Large intestine (tissue), 12 donors: ENCODE results near the gene CHAC1. TPM values are rescaled to one million over a fixed set of nuclear protein-coding genes. Genes with fewer than 3 reads are reported as not detected.

Experiments
- DNase-seq, 2 donors: peaks; one replicate each; pipeline versions ENCODE4 v3.0.0 to v3.0.0-alpha.2; 2013
- H3K27ac ChIP-seq: one replicate; pipeline ENCODE4 v1.5.1; 2013; ENCODE audit warnings: low read length
- H3K27me3 ChIP-seq: 2 replicates; pipeline ENCODE4 v1.6.1; 2013; ENCODE audit warnings: low read length; ENCODE audit not compliant: control insufficient read depth, insufficient read depth
- H3K36me3 ChIP-seq: 2 replicates; pipeline ENCODE4 v1.6.1; 2013; ENCODE audit warnings: low read length; ENCODE audit not compliant: control insufficient read depth, insufficient read depth
- H3K4me1 ChIP-seq: one replicate; pipeline ENCODE4 v1.6.1; 2013; ENCODE audit warnings: low read length; ENCODE audit not compliant: control insufficient read depth, insufficient read depth
- H3K4me3 ChIP-seq: one replicate; pipeline ENCODE4 v1.5.1; 2013; ENCODE audit warnings: low read length
- H3K9me3 ChIP-seq: one replicate; pipeline ENCODE4 v1.6.1; 2013; ENCODE audit warnings: mild to moderate bottlenecking, low read depth, low read length, moderate library complexity; ENCODE audit not compliant: control insufficient read depth
- whole genome bisulfite sequencing: methylation state at CpG from one replicate; pipeline ENCODE4 v1.1.5; 2013; ENCODE audit warnings: low lambda C conversion rate; ENCODE audit not compliant: insufficient coverage; 5-methylcytosine and 5-hydroxymethylcytosine counted together
- long read RNA-seq, 11 donors: transcript quantifications; one replicate each; lab custom pipeline, GENCODE V29; 2026
- polyA plus RNA-seq: library from polyadenylated mRNA; unstranded; fragments of 120-200 nt; gene quantifications from one replicate; pipeline ENCODE4 v1.2.1, GENCODE V29; 2013

Gene CHAC1, protein sequence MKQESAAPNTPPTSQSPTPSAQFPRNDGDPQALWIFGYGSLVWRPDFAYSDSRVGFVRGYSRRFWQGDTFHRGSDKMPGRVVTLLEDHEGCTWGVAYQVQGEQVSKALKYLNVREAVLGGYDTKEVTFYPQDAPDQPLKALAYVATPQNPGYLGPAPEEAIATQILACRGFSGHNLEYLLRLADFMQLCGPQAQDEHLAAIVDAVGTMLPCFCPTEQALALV
- 1.4 TPM for polyA plus RNA-seq
- long read RNA-seq, donor 1, partial matches to known transcripts, result 0 of 3 reads
- long read RNA-seq, donor 1, other reads (novel, unspliced or antisense), result 0 of 3 reads
- long read RNA-seq, donor 2, partial matches to known transcripts, result 0 of 1 reads
- long read RNA-seq, donor 2, other reads (novel, unspliced or antisense), result 0 of 1 reads
- long read RNA-seq, donor 3, result 0 reads
- long read RNA-seq, donor 4, result 0 reads
- long read RNA-seq, donor 5, partial matches to known transcripts, result 0 of 4 reads
- long read RNA-seq, donor 5, other reads (novel, unspliced or antisense), result 0 of 4 reads
- long read RNA-seq, donor 6, result 0 reads
- long read RNA-seq, donor 7, partial matches to known transcripts, result 0 of 2 reads
- long read RNA-seq, donor 7, other reads (novel, unspliced or antisense), result 0 of 2 reads
- long read RNA-seq, donor 8, result 0 reads
- long read RNA-seq, donor 9, partial matches to known transcripts, result 0 of 1 reads
- long read RNA-seq, donor 9, other reads (novel, unspliced or antisense), result 0 of 1 reads
- long read RNA-seq, donor 10, partial matches to known transcripts, result 0 of 1 reads
- long read RNA-seq, donor 10, other reads (novel, unspliced or antisense), result 0 of 1 reads
- long read RNA-seq, donor 11, partial matches to known transcripts, result 0 of 1 reads
- long read RNA-seq, donor 11, other reads (novel, unspliced or antisense), result 0 of 1 reads

DNA sequence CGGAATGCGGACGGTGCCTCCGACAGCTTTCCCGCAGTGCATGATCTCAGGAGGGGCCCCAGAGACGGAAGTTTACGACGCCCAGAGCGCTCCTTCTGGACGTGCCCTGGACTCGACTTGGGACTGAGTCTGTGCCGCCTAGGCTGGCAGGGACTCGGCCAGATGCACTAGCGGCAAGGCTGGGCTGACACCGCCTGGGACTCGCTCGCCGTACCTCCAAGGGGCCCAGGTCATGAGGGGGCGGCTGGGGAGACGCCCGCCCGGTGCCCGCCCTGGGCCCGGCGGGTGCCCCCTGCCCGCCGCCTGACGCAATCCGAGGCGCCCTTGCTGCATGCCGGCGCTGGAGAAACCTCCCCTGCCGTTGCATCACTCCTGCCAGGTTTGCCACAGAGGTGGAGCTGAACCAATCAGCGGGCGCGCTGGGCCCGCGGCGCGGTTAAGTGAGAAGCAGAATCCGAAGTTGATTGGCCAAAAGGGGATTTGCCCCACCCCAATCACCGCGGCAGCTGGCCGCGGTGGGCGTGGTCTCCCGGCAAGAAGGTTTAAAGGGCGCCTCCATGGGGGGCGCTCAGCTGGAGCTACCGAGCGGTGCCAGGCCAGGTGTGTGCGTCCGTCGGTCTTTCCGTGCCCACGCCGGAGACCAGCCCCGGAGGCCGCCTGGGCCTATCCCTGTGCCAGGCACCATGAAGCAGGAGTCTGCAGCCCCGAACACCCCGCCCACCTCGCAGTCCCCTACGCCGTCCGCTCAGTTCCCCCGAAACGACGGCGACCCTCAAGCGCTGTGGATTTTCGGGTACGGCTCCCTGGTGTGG lies at the start of gene CHAC1:
CHAC1 (plus strand) TSS at position 571 of the 812 bp plus-strand sequence; CDS start at position 684, 113 bp downstream.
- Histone ChIP-seq H3K27me3 (no peaks in the 10 kb centered on the region), H3K4me3 (peak within 1 kb of the TSS; percentile 65), H3K36me3 (no peaks in the 10 kb centered on the region), H3K9me3 (no peaks in the 10 kb centered on the region), H3K27ac (peak within 1 kb of the TSS; percentile 58), H3K4me1 (peaks cover 10% of the 10 kb centered on the region)
- WGBS, result no CpG with 5 or more reads among the region's 72 CpGs
- peak; percentile 96 to 98 for DNase-seq

DNA sequence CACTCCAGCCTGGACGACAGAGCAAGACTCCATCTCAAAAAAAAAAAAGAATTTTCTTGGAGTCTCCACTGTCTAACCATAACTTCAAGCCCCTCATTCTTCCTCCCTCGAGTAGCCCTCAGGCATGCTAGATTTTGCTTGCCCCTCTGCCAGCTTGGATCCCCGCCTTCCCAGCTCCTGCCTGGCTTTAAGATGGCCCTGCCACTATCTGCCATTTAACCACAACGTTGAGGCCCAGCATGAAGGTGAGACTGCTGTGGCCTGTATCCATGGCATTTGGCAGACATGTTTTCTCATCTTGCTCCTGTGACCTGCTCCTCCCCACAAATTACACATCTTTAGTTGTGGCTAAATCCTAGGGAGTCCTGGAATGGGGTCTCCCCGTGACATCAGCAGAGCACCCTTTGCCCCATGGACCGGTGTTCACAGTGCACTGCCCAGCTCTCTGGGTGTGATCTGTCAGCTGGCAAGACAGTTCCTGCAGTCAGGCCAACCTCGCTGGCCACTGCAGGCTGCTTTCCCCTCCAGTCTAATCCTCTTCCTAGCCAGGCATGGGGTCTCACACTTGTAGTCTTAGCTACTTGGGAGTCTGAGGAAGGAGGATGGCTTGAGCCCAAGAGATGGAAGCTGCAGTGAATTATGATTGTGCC lies 48.6 kb upstream of the CHAC1 start:
- DNase-seq, result no peak

DNA sequence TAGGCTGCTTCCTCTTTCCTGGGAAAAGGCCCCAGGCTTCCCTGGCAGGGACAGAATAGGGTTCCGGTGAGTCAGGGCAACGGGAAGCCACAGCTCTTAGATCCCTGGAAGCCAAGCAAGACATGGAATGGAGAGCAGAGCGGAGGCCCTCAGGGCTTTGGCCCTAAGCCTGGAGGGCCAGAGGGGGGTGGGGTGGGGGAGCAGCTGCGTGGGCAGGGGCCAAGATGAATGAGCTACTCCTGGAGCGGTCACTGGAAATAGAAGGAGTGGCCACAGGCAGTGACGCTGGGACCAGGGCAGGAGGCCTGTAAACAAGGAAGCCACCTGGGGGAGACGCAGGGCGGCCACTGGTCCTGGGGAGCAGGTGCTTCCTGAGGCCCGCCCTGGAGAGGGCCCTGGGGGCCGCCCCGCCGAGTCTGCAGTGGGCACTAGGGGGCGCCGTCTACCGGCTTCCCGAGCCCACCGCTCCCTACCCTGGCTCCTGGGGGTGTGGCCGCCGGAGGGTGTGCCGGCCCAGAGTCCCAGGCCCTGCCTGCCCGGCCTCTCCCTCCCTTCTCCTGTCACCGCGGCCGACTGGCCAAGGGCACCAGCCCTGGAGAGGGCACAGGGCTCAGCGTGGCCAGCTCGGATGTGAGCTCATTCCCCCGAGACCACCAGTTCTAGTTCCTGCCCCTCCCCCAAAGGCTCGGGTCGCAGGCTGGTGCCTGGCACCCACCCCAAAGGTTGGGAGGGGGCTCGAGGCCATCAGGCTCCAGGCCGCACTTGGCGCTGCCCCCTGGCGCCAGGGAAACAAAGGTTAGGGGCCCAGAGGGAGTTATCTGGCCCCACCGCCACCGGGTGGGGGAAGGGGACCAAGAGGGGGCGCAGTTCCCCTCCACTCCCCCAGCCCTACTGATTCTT lies 46.9 kb upstream of the CHAC1 start:
- no CpG with 5 or more reads among the region's 36 CpGs for WGBS
- DNase-seq, result peak; percentile 92 to 93
- Histone ChIP-seq H3K4me3 (peak overlapping the region; percentile 54), H3K27me3 (no peaks in the 10 kb centered on the region), H3K9me3 (no peaks in the 10 kb centered on the region), H3K27ac (peak overlapping the region; percentile 92), H3K4me1 (peaks cover 50% of the 10 kb centered on the region), H3K36me3 (peaks cover 24% of the 10 kb centered on the region)

More for the DNA sequence above, 48.6 kb upstream of the CHAC1 start:
- peaks cover 40% of the 10 kb centered on the region for H3K36me3 ChIP-seq
- H3K4me1 ChIP-seq, result peaks cover 42% of the 10 kb centered on the region
- no peaks in the 10 kb centered on the region for H3K9me3 ChIP-seq
- no peak overlapping the region for H3K27ac ChIP-seq
- no peak overlapping the region for H3K4me3 ChIP-seq
- WGBS, result no CpG with 5 or more reads among the region's 7 CpGs
- H3K27me3 ChIP-seq, result no peaks in the 10 kb centered on the region

DNA sequence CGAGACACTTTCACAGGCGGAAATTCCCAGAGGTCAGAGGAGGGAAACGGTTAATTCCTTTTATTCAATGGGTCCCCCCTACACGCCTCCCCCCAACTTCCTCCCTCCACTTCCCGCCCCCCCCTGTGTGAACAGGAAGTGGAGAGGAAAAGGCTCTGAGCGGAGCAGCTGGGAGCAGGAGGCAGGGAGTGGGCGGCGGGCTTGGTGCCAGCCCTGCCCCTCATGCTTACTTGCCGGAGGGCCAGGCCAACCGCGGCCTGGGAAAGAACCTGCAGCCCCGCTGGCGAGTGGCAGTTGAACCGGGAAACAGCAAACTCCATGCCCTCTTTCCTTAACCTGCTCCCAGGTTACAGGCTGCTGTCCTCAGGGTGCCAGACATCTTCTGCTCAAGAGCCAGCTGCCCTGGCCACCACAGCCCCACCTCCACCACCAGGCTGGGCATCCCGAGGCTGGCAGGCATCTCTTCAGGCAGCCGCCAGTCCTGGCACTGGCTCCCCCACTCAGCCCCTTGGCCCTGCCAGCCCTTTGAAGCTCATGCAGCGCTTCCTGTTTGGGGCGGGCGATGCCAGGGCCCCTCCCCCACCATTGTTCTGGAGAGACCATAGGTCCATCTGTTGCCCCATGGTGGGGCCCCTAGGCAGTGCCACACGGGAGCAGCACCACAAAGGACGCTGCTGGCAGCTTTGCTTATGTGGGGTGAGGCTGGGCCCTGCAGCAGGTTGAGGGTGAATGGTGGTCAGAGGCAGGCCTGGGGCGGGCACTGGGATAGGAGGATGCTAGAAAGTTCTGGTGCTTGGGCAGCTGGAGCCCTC lies 46.1 kb upstream of the CHAC1 start:
- peak overlapping the region; percentile 54 for H3K4me3 ChIP-seq
- no CpG with 5 or more reads among the region's 22 CpGs for WGBS
- DNase-seq, result no peak

DNA sequence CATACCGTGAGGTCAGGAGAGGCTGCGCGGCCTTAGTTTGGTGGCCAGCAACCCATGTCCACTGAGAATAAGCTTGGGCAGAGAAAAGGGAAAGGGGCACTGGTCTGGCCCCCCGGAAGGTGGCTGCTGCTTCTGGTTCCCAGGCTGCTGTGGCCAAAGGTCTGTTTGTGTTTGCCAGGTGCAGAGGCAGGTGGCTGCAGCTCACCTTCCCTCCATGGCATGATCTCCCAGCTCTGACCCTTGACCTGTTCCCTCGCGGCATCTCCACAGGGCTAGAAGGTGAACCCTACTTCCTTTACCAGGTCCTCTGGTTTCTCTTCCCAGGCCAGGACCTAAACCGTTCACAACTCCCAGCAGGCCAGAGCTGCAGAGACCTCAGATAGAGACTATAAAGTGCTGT lies 45.2 kb upstream of the CHAC1 start:
- H3K4me3 ChIP-seq, result no peak overlapping the region
- no peaks in the 10 kb centered on the region for H3K27me3 ChIP-seq
- peaks cover 15% of the 10 kb centered on the region for H3K36me3 ChIP-seq
- H3K4me1 ChIP-seq, result peaks cover 50% of the 10 kb centered on the region
- no peaks in the 10 kb centered on the region for H3K9me3 ChIP-seq
- H3K27ac ChIP-seq, result peak overlapping the region; percentile 92
- DNase-seq, result peak in 1 of 2 donors; percentile 61
- no CpG with 5 or more reads among the region's 7 CpGs for WGBS

More for the DNA sequence above, 46.1 kb upstream of the CHAC1 start:
- Histone ChIP-seq H3K27ac (peak overlapping the region; percentile 92), H3K9me3 (no peaks in the 10 kb centered on the region), H3K4me1 (peaks cover 50% of the 10 kb centered on the region), H3K36me3 (peaks cover 24% of the 10 kb centered on the region), H3K27me3 (no peaks in the 10 kb centered on the region)

DNA sequence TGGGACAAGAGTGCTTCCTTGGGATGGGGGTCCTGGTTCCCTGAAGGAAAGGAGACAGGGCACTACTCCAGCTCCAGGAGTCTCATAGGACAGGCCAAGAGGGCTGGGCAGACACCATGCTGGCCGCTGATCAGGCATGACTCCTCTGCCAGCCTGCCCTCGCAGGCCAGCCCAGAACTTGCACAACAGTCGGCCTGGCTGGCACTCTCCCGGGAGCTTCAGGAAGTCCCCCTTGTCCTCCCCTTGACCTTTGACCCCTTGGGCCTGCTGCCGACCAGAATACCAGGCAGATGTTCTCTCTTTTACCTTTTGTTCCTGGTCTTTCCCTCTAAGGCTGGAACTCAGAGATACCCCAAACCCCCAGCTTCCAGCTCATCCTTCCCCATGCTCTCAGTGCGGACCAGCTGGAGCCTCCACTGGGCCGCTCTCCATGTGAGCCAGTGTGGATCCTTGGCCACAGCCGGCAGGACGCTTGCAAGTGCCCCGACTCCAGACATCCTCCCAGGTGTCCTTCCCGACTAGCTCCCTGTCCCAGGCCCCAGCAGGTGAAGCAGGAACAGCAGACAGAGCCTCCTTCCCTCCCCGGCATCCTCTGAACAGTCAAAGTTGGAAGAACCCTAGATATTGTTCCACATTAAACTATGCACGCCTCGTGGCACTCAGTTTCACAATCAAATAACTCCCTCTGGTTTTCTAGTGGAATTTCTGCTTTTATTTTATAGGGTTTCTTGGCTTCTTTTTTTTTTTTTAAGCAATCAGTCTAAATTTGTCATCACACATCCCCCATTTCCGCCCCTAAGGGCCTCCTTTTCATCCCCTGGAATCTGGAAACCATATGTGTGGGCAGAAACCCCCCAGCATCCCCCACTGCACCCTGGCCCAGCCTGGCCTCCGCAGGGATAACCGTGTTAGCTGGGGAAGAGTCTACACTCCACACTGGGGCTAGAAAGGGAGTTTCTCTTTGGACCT lies 43.3 kb upstream of the CHAC1 start:
- H3K9me3 ChIP-seq, result no peaks in the 10 kb centered on the region
- no peaks in the 10 kb centered on the region for H3K27me3 ChIP-seq
- no peak overlapping the region for H3K4me3 ChIP-seq
- WGBS, result 60% methylated on average over 2 of the region's 17 CpGs
- peaks cover under 1% of the 10 kb centered on the region for H3K36me3 ChIP-seq
- peaks cover 46% of the 10 kb centered on the region for H3K4me1 ChIP-seq
- DNase-seq, result no peak
- H3K27ac ChIP-seq, result no peak overlapping the region

DNA sequence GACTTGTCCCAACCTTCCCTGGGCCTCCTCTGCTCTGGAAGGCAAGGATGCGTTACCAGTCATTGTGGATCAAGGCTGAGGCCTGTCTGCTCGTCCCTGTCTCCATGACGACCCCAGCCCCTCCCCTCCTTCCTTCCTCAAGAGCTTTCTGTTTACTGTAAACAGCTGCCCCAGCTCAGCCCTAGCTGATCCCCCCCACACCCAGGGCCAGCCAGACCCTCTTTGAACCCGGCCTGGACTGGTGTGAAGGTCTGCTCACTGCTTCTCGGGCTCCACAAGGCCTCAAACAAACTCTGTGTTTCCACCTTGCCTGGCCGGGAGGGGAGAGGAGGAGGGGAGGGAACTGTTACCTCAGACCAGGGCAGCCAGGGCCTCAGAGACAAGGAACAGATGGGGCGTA lies 42.1 kb upstream of the CHAC1 start:
- H3K27ac ChIP-seq, result peak overlapping the region; percentile 39
- peaks cover 46% of the 10 kb centered on the region for H3K4me1 ChIP-seq
- no peaks in the 10 kb centered on the region for H3K27me3 ChIP-seq
- no peak overlapping the region for H3K4me3 ChIP-seq
- no peak for DNase-seq
- H3K36me3 ChIP-seq, result no peaks in the 10 kb centered on the region
- no peaks in the 10 kb centered on the region for H3K9me3 ChIP-seq
- WGBS, result no CpG with 5 or more reads among the region's 7 CpGs

DNA sequence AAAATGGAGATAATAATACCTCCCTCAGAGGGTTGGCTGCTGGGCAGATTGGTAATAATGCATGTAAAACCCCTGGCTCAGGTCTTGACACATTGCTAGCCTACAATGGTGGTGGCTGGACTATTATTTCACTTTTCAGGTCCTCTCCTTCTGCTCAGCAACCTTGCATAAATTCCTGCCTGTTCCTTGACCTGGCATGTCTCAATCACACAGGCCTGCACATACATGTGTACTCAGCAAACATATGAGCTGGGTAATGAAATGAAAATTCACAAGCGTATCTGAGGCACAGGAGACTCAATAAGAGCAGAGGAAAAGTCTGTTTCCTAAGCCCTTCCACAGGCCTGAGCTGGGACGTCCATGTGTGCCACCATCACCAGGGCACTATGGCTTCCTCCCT lies 41.6 kb upstream of the CHAC1 start:
- Histone ChIP-seq H3K4me1 (peaks cover 44% of the 10 kb centered on the region), H3K9me3 (no peaks in the 10 kb centered on the region), H3K27me3 (no peaks in the 10 kb centered on the region), H3K27ac (peak overlapping the region; percentile 39), H3K4me3 (no peak overlapping the region), H3K36me3 (no peaks in the 10 kb centered on the region)
- no peak for DNase-seq
- no CpG with 5 or more reads among the region's 2 CpGs for WGBS
